ENCODE data around the gene DES.
"Not testable (repeated sequence)": the region's sequence is repeated elsewhere in the genome, so short reads cannot be mapped to it uniquely, and the experiment has no call there.

The DES gene

GRCh38 chr2:219392754-219393153 is 25.4 kb upstream of the DES start:
- H3K36me3 Mint-ChIP-seq (ENCODE audit: low read depth), result no peaks in the 10 kb centered on the region
- no peaks in the 10 kb centered on the region for H3K27me3 Mint-ChIP-seq
- no peaks in the 10 kb centered on the region for H3K9me3 Mint-ChIP-seq

DNA sequence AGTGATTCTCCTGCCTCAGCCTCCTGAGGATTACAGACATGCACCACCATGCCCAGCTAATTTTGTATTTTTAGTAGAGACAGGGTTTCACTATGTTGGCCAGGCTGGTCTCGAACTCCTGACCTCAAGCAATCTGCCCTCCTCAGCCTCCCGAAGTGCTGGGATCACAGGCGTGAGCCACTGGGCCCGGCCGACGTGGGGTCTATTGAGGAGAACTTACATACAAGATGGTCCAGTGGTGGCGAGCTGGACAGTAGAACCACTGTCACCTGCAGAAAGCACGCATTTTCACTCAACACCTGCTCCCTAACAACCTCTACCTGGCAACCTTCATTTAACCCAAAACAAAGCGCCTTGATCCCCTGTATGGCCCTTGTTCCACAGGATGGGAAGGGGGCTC is 23.1 kb upstream of the DES start:
- DNase-seq; H3K27ac Mint-ChIP-seq; H3K36me3 Mint-ChIP-seq (ENCODE audit: low read depth); H3K9me3 Mint-ChIP-seq; H3K27me3 Mint-ChIP-seq; H3K4me3 Mint-ChIP-seq: not testable (repeated sequence)
- peaks cover 12% of the 10 kb centered on the region for H3K4me1 Mint-ChIP-seq (ENCODE audit: low read depth)

More at GRCh38 chr2:219392754-219393153, 25.4 kb upstream of the DES start:
- no peak for DNase-seq
- peaks cover 19% of the 10 kb centered on the region for H3K4me1 Mint-ChIP-seq (ENCODE audit: low read depth)
- no peak overlapping the region for H3K4me3 Mint-ChIP-seq
- no peak overlapping the region for H3K27ac Mint-ChIP-seq

DNA sequence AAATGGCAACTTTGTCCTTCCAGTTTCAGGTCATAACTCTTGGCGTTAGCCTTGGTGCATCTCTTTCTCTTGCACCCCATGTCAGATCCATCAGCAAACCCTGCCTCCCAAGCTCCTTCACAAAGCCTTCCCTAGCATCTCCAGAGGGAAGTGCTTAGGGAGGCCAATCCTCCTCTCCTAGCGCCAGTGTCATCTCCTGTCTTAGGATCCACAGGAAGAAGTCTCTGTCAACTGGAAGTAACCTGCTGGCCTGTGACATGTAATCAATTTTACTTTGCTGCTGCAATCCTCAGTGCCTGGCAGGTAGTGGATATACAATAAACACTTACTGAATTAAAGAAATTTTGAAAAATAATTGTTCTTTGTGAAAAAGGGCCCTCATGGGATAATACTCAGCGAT is 22.6 kb upstream of the DES start:
- no peak overlapping the region for H3K4me3 Mint-ChIP-seq

DNA sequence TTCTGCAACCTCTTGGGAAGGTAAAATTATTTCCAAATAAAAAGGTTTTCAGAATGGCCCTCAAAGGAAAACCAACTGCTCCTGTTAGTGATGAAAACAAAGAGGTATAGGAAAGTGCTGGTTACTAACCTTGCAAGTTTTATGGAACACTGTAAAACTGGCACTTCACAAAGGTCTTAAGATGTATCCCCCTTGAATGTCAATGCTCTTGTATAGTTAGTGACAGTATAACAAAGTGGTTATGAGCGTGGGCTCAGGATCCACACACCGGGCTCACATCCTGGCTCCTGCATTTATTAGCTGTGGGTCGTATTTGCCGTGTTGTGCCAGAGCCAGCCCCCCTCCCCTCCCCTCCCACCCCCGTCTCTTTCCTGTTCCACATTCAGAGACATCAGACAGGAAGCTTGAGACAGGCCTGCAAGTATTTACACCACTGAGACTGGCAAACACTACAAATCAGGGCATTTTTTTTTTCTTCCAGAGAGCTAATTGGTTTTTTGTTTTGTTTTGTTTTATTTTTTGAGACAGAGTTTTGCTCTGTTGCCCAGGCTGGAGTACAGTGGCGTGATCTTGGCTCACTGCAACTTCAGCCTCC is 21.2 kb upstream of the DES start:
- DNase-seq, result no peak
- H3K27me3 Mint-ChIP-seq, result no peaks in the 10 kb centered on the region
- H3K9me3 Mint-ChIP-seq, result no peaks in the 10 kb centered on the region
- peaks cover 12% of the 10 kb centered on the region for H3K4me1 Mint-ChIP-seq (ENCODE audit: low read depth)
- no peaks in the 10 kb centered on the region for H3K36me3 Mint-ChIP-seq (ENCODE audit: low read depth)
- H3K27ac Mint-ChIP-seq, result peak overlapping the region; percentile 24
- no peak overlapping the region for H3K4me3 Mint-ChIP-seq

More for the DNA sequence above, 22.6 kb upstream of the DES start:
- no peak overlapping the region for H3K27ac Mint-ChIP-seq
- no peaks in the 10 kb centered on the region for H3K9me3 Mint-ChIP-seq
- peaks cover 12% of the 10 kb centered on the region for H3K4me1 Mint-ChIP-seq (ENCODE audit: low read depth)
- H3K36me3 Mint-ChIP-seq (ENCODE audit: low read depth), result no peaks in the 10 kb centered on the region
- H3K27me3 Mint-ChIP-seq, result no peaks in the 10 kb centered on the region
- DNase-seq, result no peak

DNA sequence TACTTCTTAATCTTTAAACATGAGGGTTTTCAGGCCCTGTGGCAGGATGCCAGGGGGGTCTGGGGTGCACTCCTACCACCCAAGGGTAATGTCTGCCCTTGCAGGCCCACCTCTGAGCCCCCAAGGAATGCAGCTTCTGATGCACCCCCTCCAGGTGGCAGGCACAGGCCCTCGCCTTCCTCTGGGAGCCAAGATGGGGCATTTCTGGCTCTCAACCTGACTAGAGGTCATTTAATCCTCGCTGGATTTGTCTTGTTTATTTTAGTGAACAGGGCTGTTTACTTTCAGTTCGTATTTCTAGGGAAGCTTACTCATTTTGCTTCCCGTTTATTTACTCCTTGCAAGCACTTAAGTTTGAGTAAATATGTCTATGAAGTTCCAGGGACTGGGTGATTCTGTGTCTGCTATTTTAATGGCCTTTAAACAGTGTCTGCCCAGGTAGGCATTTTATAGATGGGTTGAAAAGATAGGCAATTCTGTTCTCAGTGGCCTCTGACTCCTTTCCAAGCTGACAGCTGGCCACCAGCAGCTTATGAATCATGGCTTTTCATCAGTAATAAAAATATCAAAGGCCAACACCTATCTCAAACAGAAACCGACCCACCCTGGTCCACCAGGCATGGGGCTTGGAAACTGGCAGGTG is 19.3 kb upstream of the DES start:
- H3K4me3 Mint-ChIP-seq, result no peak overlapping the region

DNA sequence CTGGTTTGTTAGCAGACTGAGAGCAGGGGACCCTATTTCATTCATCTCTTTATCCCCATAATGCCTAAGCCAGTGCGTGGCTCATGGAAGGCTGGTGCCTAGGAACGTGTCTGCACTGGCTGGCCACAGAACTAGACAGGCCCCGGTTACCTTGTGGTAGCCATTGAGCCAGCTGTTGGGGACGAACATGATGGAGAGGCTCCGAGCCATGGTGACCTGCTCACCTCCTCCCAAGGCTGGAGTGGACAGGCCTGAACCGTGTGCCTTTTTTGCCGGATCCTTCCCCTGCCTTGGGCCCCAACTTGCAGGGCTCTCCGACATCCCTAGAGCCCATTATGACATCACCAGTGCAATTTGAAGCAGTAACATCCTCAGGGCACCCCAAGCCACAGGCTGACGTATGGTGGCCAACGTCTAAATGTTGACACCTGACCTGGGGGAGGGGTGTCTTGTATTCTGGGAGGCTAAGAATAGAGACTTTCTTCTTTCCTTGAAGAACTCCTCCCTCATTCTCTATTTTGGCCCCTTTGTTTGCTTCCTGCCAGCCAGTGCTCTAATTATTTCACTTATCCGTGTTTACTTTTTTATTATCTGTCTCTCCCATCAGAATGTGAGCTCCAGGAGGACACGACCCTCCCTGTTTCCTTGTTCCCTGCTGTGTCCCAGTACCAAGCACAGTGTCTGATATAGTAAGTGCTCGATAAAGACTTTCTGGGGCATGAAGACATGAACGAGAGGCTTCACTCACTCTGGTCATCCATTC is 18.3 kb upstream of the DES start:
- no peak overlapping the region for H3K4me3 Mint-ChIP-seq
- no peak for DNase-seq
- peaks cover 12% of the 10 kb centered on the region for H3K4me1 Mint-ChIP-seq (ENCODE audit: low read depth)
- H3K27ac Mint-ChIP-seq, result no peak overlapping the region
- no peaks in the 10 kb centered on the region for H3K36me3 Mint-ChIP-seq (ENCODE audit: low read depth)
- H3K27me3 Mint-ChIP-seq, result no peaks in the 10 kb centered on the region
- H3K9me3 Mint-ChIP-seq, result no peaks in the 10 kb centered on the region

More for the DNA sequence above, 19.3 kb upstream of the DES start:
- no peaks in the 10 kb centered on the region for H3K27me3 Mint-ChIP-seq
- H3K36me3 Mint-ChIP-seq (ENCODE audit: low read depth), result no peaks in the 10 kb centered on the region
- no peak overlapping the region for H3K27ac Mint-ChIP-seq
- H3K4me1 Mint-ChIP-seq (ENCODE audit: low read depth), result peaks cover 12% of the 10 kb centered on the region
- no peaks in the 10 kb centered on the region for H3K9me3 Mint-ChIP-seq
- DNase-seq, result no peak

- Mint-ChIP-seq H3K36me3 (ENCODE audit: low read depth) (no peaks in the 10 kb centered on the region), H3K4me1 (ENCODE audit: low read depth) (peaks cover 12% of the 10 kb centered on the region), H3K9me3 (no peaks in the 10 kb centered on the region), H3K27ac (no peak overlapping the region), H3K27me3 (no peaks in the 10 kb centered on the region), H3K4me3 (no peak overlapping the region)
- DNase-seq, result no peak
Observed at GRCh38 chr2:219400562-219400961, 17.6 kb upstream of the DES start.

DNA sequence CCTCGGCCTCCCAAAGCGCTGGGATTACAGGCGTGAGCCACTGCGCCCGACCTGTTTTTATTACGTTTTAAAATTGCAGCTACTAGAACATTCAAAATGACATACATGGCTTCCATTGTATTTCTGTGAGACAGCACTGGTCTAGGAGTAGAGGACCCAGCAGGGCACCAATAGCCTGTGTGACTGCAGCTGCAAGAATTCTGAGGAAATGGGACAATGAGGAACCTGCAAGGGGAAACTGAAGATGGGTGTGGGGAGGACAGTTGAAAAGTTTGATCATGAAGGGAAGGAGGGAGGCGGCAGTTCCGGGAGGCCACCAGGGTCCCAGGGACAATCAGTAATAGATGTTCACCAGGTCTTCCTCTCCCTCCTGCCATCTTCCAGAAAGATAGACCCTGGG is 16.6 kb upstream of the DES start:
- no peak for DNase-seq
- Mint-ChIP-seq H3K27me3 (no peaks in the 10 kb centered on the region), H3K36me3 (ENCODE audit: low read depth) (no peaks in the 10 kb centered on the region), H3K4me1 (ENCODE audit: low read depth) (peaks cover 12% of the 10 kb centered on the region), H3K4me3 (no peak overlapping the region), H3K9me3 (no peaks in the 10 kb centered on the region), H3K27ac (no peak overlapping the region)

DNA sequence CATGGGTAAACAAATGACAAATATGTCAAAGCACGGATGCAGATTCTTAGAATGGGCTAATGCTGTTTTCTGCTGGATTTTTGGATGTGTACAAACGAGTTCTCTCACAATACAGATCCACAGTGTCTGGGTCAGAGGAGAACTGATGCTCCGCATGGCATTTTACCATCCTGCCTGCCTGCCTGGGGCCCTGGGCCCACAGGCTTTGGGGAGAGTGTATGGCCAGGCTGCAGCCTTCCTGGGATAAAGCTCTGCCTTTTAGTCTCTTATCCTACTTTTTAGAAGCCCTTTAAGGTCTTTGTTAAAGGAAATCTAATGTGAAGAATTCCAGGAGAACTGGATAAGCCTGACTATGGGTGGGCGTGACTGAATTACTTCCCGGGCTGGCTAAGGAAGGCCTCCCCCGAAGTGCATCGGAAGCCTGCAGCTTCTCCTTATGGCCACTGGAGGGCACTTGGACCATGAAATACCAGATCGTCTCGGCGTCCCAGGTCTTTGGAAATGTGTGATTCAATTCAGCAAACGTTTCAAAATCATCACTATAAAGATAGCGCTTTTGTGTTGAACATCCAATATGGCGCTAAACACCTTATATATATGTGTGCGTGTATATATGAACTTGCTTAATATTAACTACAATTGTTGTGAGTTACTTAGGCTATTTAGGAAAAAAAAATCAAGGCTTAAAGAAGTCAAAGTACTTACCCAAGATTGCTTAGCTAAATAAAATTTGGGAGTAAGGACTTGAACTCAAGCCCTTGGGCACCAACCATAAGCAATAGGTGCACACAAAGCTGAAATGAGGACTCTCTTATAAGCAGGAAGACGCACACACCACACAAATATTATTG is 15.3 kb upstream of the DES start:
- DNase-seq, result peak; percentile 64
- no peaks in the 10 kb centered on the region for H3K36me3 Mint-ChIP-seq (ENCODE audit: low read depth)
- H3K27ac Mint-ChIP-seq, result no peak overlapping the region
- no peaks in the 10 kb centered on the region for H3K9me3 Mint-ChIP-seq
- H3K27me3 Mint-ChIP-seq, result no peaks in the 10 kb centered on the region
- peaks cover under 1% of the 10 kb centered on the region for H3K4me1 Mint-ChIP-seq (ENCODE audit: low read depth)
- H3K4me3 Mint-ChIP-seq, result no peak overlapping the region

DNA sequence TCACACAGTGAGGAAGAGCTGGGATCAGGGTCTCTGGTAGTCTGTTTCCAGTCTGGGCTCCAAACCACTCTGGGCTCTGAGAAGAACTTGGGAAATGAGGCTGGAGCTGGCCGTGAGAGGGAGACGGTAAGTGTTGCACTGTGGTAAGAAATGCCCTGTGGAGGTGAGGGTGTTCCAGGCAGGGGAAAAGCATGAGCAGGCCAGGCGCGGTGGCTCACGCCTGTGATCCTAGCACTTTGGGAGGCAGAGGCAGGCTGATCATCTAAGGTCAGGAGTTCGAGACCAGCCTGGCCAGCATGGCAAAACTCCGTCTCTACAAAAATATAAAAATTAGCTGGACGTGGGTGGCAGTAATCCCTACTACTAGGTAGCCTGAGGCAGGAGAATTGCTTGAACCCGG is 14.3 kb upstream of the DES start:
- Mint-ChIP-seq H3K27me3 (no peaks in the 10 kb centered on the region), H3K27ac (no peak overlapping the region), H3K36me3 (ENCODE audit: low read depth) (no peaks in the 10 kb centered on the region), H3K4me3 (no peak overlapping the region), H3K9me3 (no peaks in the 10 kb centered on the region), H3K4me1 (ENCODE audit: low read depth) (no peaks in the 10 kb centered on the region)
- DNase-seq, result no peak

DNA sequence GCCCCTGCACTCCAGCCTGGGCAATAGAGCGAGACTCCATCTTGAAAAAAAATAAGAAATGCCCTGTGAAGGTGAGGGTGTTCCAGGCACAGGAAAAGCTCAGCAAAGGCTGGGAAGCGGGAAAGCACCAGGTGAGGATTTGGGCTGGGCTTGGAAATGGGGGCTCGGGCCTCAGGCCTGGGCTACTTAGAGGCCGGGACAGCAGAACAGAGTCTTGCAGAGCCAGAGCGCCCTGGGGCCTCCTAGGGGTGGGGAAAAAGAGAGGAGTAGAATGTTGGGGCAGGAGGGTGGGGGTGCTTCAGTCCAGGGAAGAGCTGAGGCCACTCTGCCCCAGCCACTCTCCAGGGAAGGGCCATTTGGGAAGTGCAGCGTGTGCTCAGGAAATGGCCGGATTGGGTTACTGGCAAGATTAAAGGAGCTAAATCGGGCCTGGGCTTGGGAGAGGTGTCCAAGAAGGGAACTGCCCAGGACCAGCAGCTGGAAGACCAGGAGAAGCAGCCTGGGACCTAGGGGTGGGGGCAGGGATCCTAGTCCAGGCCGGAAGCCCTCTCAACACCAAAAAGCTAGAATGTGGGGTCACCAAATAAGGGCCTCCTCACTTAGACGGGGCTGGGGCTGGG is 13.8 kb upstream of the DES start:
- H3K4me3 Mint-ChIP-seq, result no peak overlapping the region
- no peaks in the 10 kb centered on the region for H3K36me3 Mint-ChIP-seq (ENCODE audit: low read depth)
- no peak overlapping the region for H3K27ac Mint-ChIP-seq
- no peaks in the 10 kb centered on the region for H3K9me3 Mint-ChIP-seq
- H3K4me1 Mint-ChIP-seq (ENCODE audit: low read depth), result no peaks in the 10 kb centered on the region
- no peak for DNase-seq
- no peaks in the 10 kb centered on the region for H3K27me3 Mint-ChIP-seq

GRCh38 chr2:219404954-219405353 is 13.2 kb upstream of the DES start:
- no peak for DNase-seq

DNA sequence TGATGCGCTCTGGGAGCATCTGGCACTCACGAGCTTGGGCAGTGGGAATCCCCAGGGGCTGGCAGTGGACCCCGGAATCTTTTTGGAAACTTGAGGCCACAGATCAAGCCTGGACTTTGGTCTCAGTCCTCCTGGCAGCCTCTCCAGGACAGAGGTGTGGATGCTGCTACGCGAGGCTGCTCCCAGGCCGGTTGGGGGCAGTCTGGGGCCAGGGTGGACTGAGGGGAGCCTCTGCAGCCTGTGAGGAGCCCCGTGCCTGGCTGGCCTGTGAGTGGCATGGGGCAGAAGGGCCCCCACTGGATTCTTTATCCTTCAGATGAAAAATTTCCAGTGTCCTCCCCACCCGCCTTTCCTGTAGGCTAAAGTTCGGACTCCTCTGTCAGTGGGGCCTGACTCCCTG is 12.7 kb upstream of the DES start:
- H3K9me3 Mint-ChIP-seq, result no peaks in the 10 kb centered on the region
- H3K36me3 Mint-ChIP-seq (ENCODE audit: low read depth), result no peaks in the 10 kb centered on the region
- no peaks in the 10 kb centered on the region for H3K4me1 Mint-ChIP-seq (ENCODE audit: low read depth)
- H3K27ac Mint-ChIP-seq, result no peak overlapping the region
- H3K27me3 Mint-ChIP-seq, result peaks cover 4% of the 10 kb centered on the region
- DNase-seq, result no peak
- no peak overlapping the region for H3K4me3 Mint-ChIP-seq

More at GRCh38 chr2:219404954-219405353, 13.2 kb upstream of the DES start:
- H3K36me3 Mint-ChIP-seq (ENCODE audit: low read depth), result no peaks in the 10 kb centered on the region
- H3K4me3 Mint-ChIP-seq, result no peak overlapping the region
- peaks cover 4% of the 10 kb centered on the region for H3K27me3 Mint-ChIP-seq
- no peak overlapping the region for H3K27ac Mint-ChIP-seq
- no peaks in the 10 kb centered on the region for H3K9me3 Mint-ChIP-seq
- no peaks in the 10 kb centered on the region for H3K4me1 Mint-ChIP-seq (ENCODE audit: low read depth)
